GM10266 (cell line): Measurements from ENCODE around the gene GLIS1.

Experiments
- DNase-seq: peaks from one replicate; pipeline ENCODE4 v3.0.0; 2012; ENCODE audit errors: extremely low spot score
- TF ChIP-seq, protein P1 (sequence below): IDR thresholded peaks from 2 replicates; pipeline ENCODE4 v1.5.1; 2012; ENCODE audit warnings: mild to moderate bottlenecking, low read depth; ENCODE audit not compliant: control insufficient read depth, insufficient read depth; ENCODE audit errors: missing control alignments

Gene GLIS1

DNA sequence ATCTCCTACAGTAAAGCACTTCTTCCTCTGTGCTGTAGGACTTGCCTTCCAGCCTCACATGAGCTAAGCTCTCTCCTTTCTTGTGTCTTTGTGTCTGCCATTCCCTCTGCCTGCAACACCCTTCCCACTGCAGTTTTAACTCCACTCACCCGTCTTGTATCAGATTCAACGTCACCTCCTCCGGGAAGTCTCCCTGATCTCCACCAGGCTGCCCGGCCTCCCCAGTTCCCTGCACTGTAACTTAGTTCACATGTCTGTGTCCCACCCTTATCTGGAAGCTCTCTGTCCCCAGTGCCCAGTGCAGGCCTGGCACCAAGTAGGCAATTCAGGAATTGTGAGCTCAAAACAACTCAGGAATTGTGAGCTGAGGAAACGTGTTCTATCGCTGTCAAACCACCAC lies 96.4 kb downstream of the GLIS1 start:
- no peak for DNase-seq
- TF ChIP-seq, protein P1, sequence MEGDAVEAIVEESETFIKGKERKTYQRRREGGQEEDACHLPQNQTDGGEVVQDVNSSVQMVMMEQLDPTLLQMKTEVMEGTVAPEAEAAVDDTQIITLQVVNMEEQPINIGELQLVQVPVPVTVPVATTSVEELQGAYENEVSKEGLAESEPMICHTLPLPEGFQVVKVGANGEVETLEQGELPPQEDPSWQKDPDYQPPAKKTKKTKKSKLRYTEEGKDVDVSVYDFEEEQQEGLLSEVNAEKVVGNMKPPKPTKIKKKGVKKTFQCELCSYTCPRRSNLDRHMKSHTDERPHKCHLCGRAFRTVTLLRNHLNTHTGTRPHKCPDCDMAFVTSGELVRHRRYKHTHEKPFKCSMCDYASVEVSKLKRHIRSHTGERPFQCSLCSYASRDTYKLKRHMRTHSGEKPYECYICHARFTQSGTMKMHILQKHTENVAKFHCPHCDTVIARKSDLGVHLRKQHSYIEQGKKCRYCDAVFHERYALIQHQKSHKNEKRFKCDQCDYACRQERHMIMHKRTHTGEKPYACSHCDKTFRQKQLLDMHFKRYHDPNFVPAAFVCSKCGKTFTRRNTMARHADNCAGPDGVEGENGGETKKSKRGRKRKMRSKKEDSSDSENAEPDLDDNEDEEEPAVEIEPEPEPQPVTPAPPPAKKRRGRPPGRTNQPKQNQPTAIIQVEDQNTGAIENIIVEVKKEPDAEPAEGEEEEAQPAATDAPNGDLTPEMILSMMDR = no peak

DNA sequence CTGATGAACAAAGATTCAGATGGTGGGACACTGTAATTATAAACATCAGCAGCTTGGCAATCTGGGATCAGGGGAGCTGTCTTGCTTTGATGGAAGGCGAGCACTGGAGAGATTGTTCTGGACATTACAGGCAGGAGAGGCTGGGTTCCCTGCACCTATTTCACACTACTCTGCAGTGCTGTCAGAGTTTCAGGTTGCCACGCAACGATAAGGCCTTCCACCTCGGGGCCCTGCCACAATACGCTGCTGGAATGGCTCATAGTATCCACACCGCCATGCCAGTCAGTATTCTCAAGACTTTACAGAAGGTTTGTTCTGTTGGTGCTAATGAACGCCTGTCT lies 96.8 kb downstream of the GLIS1 start:
- TF ChIP-seq, protein P1 = no peak
- no peak for DNase-seq

DNA sequence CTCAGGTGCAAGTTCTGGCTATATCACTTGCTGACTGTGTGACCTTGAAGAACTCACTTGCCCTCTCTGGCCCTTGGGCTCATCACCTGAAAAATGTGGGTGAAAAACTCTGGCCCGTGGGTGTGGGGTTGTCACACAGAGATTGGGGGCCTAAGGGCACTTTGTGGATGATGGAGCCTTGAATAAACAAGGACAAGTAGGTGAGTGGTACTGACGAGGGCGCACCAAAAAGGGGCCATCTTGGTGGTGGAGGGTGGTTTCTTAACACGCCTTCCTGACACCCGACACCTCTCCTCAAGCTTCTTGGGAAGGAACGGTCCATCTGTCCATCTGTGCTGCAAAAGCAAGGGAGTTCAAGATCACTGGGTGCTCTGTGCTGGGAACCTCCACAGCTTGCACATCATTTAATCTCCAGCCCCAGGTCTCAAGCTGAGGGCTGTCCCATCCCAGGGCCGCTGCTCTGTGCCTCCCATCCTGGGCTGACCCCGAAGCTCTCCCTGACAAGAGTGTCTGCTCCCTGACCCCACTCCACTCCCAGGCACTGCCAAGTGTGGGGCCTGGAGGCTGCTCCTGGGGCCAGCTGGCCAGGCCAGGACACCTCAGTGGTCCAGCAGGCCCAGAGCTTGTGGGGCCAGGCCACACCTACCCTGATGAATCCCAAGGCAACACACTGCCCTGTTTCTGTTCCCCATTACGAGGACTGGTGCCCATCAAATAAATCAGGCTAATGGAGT lies 97.3 kb downstream of the GLIS1 start:
- TF ChIP-seq, protein P1 = no peak
- no peak for DNase-seq

DNA sequence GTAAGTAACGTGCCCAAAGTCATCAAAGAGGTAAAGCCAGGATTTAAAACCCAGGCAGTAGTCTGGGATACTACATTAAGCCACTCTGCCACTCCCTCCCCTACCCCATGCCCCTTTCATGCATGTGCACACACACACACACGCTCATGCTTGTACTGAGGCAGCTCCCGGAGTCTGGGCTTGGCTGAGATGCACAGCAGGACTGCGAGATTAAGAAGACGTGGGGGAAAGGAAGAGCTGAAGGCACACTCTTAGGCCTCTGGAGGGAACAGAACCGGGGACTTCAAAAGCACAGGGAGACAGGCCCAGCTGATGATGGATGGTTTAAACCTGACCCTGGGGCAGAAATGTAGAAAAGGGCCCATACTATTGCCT lies 98.3 kb downstream of the GLIS1 start:
- TF ChIP-seq, protein P1 = no peak
- DNase-seq = no peak

DNA sequence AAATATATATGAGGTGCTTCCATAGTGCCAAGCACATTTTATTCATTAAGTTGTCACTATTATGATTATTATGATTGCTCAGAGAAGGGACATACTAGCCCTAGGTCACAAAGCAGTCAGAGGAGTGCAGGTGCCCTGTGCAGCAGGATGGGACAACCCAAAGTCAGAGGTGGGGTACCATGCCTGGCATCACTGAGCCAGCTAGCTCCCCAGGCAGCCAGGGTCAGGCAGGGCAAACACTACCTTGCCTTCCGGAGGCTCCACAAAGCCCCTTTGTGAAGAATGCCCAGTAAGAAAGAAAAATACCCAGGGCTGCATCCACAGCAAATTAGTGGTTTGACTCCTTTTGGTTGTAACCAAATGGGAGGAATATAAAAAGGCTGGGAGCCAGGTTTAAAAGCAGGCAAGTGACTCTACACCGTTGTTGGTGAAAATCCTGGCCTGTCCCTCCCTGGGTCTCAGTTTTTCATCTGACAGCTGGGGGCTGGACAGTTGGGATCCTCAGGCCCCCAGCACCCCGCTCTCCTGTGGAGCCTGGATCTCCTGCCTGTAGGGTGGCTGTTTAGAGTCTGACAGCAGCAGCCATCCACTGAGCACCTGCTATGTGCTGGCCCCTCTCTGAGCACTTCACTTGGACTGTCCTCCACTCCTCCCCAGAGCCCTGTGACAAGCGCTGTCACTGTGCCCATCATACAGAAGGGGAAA lies 98.8 kb downstream of the GLIS1 start:
- TF ChIP-seq, protein P1 = no peak

DNA sequence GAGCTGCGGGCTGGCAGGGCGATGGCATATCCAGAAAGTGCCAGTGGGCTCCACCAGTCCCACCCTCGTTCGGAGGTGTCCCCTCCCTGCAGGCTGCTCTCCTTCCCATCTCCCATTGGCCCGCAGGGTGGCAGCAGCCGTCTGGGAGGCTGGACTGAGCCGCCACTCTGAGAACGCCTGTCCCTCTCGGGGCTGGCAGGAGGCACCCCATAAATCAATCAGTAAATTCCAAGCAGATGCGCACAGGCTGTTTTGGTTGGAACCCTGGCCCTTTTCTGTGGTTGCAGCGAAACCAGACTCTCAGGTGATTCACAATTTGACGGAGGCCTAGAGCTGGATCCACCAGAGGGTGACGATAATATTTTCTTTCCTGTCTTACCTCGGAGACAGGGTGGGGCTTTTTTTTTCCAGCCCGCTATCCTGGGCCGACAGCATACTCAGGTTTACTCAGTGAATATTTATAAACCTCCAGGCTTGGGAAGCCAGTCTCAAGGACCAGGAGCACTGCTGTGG lies 99.7 kb downstream of the GLIS1 start:
- TF ChIP-seq, protein P1 = no peak
- no peak for DNase-seq

More for the DNA sequence above, 98.8 kb downstream of the GLIS1 start:
- no peak for DNase-seq
